Measurements from ENCODE around the gene TMSB4X. TPM values are rescaled to one million over a fixed set of nuclear protein-coding genes. Genes with fewer than 3 reads are reported as not detected.

Gene TMSB4X
- polyA plus RNA-seq (2013, experiment 1 of 2): 3,189 TPM
- 3,111 TPM for polyA plus RNA-seq (2013, experiment 2 of 2)

GRCh38 chrX:12974796-12975669 is at the start of gene TMSB4X:
Gene TMSB4X, plus strand, starts transcription at chrX:12975110.
- H4K91ac ChIP-seq (ENCODE audit: low read depth, low read length, poor library complexity): no peak within 1 kb of the TSS
- no peak within 1 kb of the TSS for H2AK5ac ChIP-seq (ENCODE audit: low read depth, low read length)
- no peaks in the 10 kb centered on the region for H3K27me3 ChIP-seq (ENCODE audit: control insufficient read depth in 3 of 3, insufficient read depth in 3 of 3, low read depth in 1 of 3, low read length in 3 of 3)
- H3K18ac ChIP-seq (ENCODE audit: low read length): peak within 1 kb of the TSS; percentile 94
- peaks cover 0 to 26% of the 10 kb centered on the region in 2 donors for H3K36me3 ChIP-seq (replicated peaks in 1 of 2; ENCODE audit: control insufficient read depth in 2 of 2, insufficient read depth in 2 of 2, low read length in 2 of 2)
- H2BK5ac ChIP-seq (ENCODE audit: low read length): peak within 1 kb of the TSS; percentile 75
- H2AFZ ChIP-seq (ENCODE audit: low read length): peak within 1 kb of the TSS; percentile 59
- no peak within 1 kb of the TSS for H4K8ac ChIP-seq (ENCODE audit: low read depth, low read length)
- H2BK12ac ChIP-seq (ENCODE audit: low read length): no peak within 1 kb of the TSS
- no peak within 1 kb of the TSS for H3K4ac ChIP-seq (ENCODE audit: low read length)
- peak; percentile 52 for DNase-seq (ENCODE audit: low spot score)
- peak within 1 kb of the TSS; percentile 87 for H3K27ac ChIP-seq (replicated peaks; ENCODE audit: low read length)
- no peak within 1 kb of the TSS for H3K14ac ChIP-seq (ENCODE audit: low read length)
- H3K23ac ChIP-seq (ENCODE audit: low read depth, low read length, poor library complexity): peak within 1 kb of the TSS; percentile 100
- WGBS, 2 donors (ENCODE audit: extremely low coverage in 2 of 2, insufficient read length in 2 of 2, insufficient replicate concordance in 1 of 2): no CpG with 5 or more reads among the region's 60 CpGs
- peak within 1 kb of the TSS; percentile 45 for H3K4me2 ChIP-seq (ENCODE audit: insufficient read depth, low read length, poor library complexity, severe bottlenecking)
- peaks cover 10 to 13% of the 10 kb centered on the region in 2 donors for H3K4me1 ChIP-seq (ENCODE audit: control insufficient read depth in 2 of 2, insufficient read depth in 1 of 2, low read depth in 1 of 2, low read length in 2 of 2)
- H3K9ac ChIP-seq (ENCODE audit: low read depth, low read length, poor library complexity): peak within 1 kb of the TSS; percentile 95
- no peaks in the 10 kb centered on the region for H3K79me1 ChIP-seq (ENCODE audit: low read depth, low read length)
- H2BK120ac ChIP-seq (ENCODE audit: low read depth, low read length): no peak within 1 kb of the TSS
- H3K9me3 ChIP-seq (replicated peaks in 1 of 2; ENCODE audit: control insufficient read depth in 2 of 2, insufficient read depth in 1 of 2, low read depth in 1 of 2, low read length in 2 of 2): no peaks in the 10 kb centered on the region
- no peak within 1 kb of the TSS for H2BK15ac ChIP-seq (ENCODE audit: low read length)
- H3K4me3 ChIP-seq (ENCODE audit: low read length in 2 of 2): peak within 1 kb of the TSS; percentile 83 to 100

- no peak overlapping the region for H3K9ac ChIP-seq (ENCODE audit: low read depth, low read length, poor library complexity)
- no peak overlapping the region for H2BK5ac ChIP-seq (ENCODE audit: low read length)
- WGBS, 2 donors (ENCODE audit: extremely low coverage in 2 of 2, insufficient read length in 2 of 2, insufficient replicate concordance in 1 of 2): no CpG with 5 or more reads among the region's 4 CpGs
- H4K91ac ChIP-seq (ENCODE audit: low read depth, low read length, poor library complexity): no peak overlapping the region
- no peaks in the 10 kb centered on the region for H3K9me3 ChIP-seq (replicated peaks in 1 of 2; ENCODE audit: control insufficient read depth in 2 of 2, insufficient read depth in 1 of 2, low read depth in 1 of 2, low read length in 2 of 2)
- H2AK5ac ChIP-seq (ENCODE audit: low read depth, low read length): no peak overlapping the region
- no peaks in the 10 kb centered on the region for H3K27me3 ChIP-seq (ENCODE audit: control insufficient read depth in 3 of 3, insufficient read depth in 3 of 3, low read depth in 1 of 3, low read length in 3 of 3)
- H3K79me1 ChIP-seq (ENCODE audit: low read depth, low read length): no peaks in the 10 kb centered on the region
- H4K8ac ChIP-seq (ENCODE audit: low read depth, low read length): no peak overlapping the region
- no peak overlapping the region for H2BK12ac ChIP-seq (ENCODE audit: low read length)
- H3K23ac ChIP-seq (ENCODE audit: low read depth, low read length, poor library complexity): no peak overlapping the region
- no peak overlapping the region for H3K18ac ChIP-seq (ENCODE audit: low read length)
- no peak overlapping the region for H3K4me3 ChIP-seq (ENCODE audit: low read length in 2 of 2)
- H2BK15ac ChIP-seq (ENCODE audit: low read length): no peak overlapping the region
- H3K4me1 ChIP-seq (ENCODE audit: control insufficient read depth in 2 of 2, insufficient read depth in 1 of 2, low read depth in 1 of 2, low read length in 2 of 2): no peaks in the 10 kb centered on the region
- H2AFZ ChIP-seq (ENCODE audit: low read length): no peak overlapping the region
- no peak overlapping the region for H3K4ac ChIP-seq (ENCODE audit: low read length)
- H3K36me3 ChIP-seq (replicated peaks in 1 of 2; ENCODE audit: control insufficient read depth in 2 of 2, insufficient read depth in 2 of 2, low read length in 2 of 2): no peaks in the 10 kb centered on the region
- H2BK120ac ChIP-seq (ENCODE audit: low read depth, low read length): no peak overlapping the region
- no peak overlapping the region for H3K14ac ChIP-seq (ENCODE audit: low read length)
- DNase-seq (ENCODE audit: low spot score): no peak
- H3K4me2 ChIP-seq (ENCODE audit: insufficient read depth, low read length, poor library complexity, severe bottlenecking): no peak overlapping the region
- H3K27ac ChIP-seq (replicated peaks; ENCODE audit: low read length): no peak overlapping the region
These were observed 45.2 kb upstream of the TMSB4X start for GRCh38 chrX:12929701-12930100.

- H3K14ac ChIP-seq (ENCODE audit: low read length): no peak overlapping the region
- H3K36me3 ChIP-seq (replicated peaks in 1 of 2; ENCODE audit: control insufficient read depth in 2 of 2, insufficient read depth in 2 of 2, low read length in 2 of 2): no peaks in the 10 kb centered on the region
- H2BK5ac ChIP-seq (ENCODE audit: low read length): no peak overlapping the region
- no peak overlapping the region for H3K9ac ChIP-seq (ENCODE audit: low read depth, low read length, poor library complexity)
- no peaks in the 10 kb centered on the region for H3K4me1 ChIP-seq (ENCODE audit: control insufficient read depth in 2 of 2, insufficient read depth in 1 of 2, low read depth in 1 of 2, low read length in 2 of 2)
- H2AK5ac ChIP-seq (ENCODE audit: low read depth, low read length): no peak overlapping the region
- no peak overlapping the region for H2BK15ac ChIP-seq (ENCODE audit: low read length)
- H2BK120ac ChIP-seq (ENCODE audit: low read depth, low read length): no peak overlapping the region
- no peaks in the 10 kb centered on the region for H3K27me3 ChIP-seq (ENCODE audit: control insufficient read depth in 3 of 3, insufficient read depth in 3 of 3, low read depth in 1 of 3, low read length in 3 of 3)
- H2BK12ac ChIP-seq (ENCODE audit: low read length): no peak overlapping the region
- H3K9me3 ChIP-seq (replicated peaks in 1 of 2; ENCODE audit: control insufficient read depth in 2 of 2, insufficient read depth in 1 of 2, low read depth in 1 of 2, low read length in 2 of 2): no peaks in the 10 kb centered on the region
- no CpG with 5 or more reads among the region's 2 CpGs for WGBS, 2 donors (ENCODE audit: extremely low coverage in 2 of 2, insufficient read length in 2 of 2, insufficient replicate concordance in 1 of 2)
- H2AFZ ChIP-seq (ENCODE audit: low read length): no peak overlapping the region
- no peak overlapping the region for H3K4ac ChIP-seq (ENCODE audit: low read length)
- H3K18ac ChIP-seq (ENCODE audit: low read length): no peak overlapping the region
- H3K79me1 ChIP-seq (ENCODE audit: low read depth, low read length): no peaks in the 10 kb centered on the region
- H3K27ac ChIP-seq (replicated peaks; ENCODE audit: low read length): no peak overlapping the region
- no peak overlapping the region for H3K23ac ChIP-seq (ENCODE audit: low read depth, low read length, poor library complexity)
- H4K91ac ChIP-seq (ENCODE audit: low read depth, low read length, poor library complexity): no peak overlapping the region
- no peak overlapping the region for H4K8ac ChIP-seq (ENCODE audit: low read depth, low read length)
- H3K4me2 ChIP-seq (ENCODE audit: insufficient read depth, low read length, poor library complexity, severe bottlenecking): no peak overlapping the region
- no peak overlapping the region for H3K4me3 ChIP-seq (ENCODE audit: low read length in 2 of 2)
- no peak for DNase-seq (ENCODE audit: low spot score)
These were observed 44.8 kb upstream of the TMSB4X start for GRCh38 chrX:12930150-12930549.

GRCh38 chrX:12932244-12932643 is 42.7 kb upstream of the TMSB4X start:
- H2BK12ac ChIP-seq (ENCODE audit: low read length): no peak overlapping the region
- H2BK15ac ChIP-seq (ENCODE audit: low read length): no peak overlapping the region
- no peak overlapping the region for H3K4ac ChIP-seq (ENCODE audit: low read length)
- no peak overlapping the region for H2BK5ac ChIP-seq (ENCODE audit: low read length)
- H3K36me3 ChIP-seq (replicated peaks in 1 of 2; ENCODE audit: control insufficient read depth in 2 of 2, insufficient read depth in 2 of 2, low read length in 2 of 2): no peaks in the 10 kb centered on the region
- H2AK5ac ChIP-seq (ENCODE audit: low read depth, low read length): no peak overlapping the region
- no peaks in the 10 kb centered on the region for H3K4me1 ChIP-seq (ENCODE audit: control insufficient read depth in 2 of 2, insufficient read depth in 1 of 2, low read depth in 1 of 2, low read length in 2 of 2)
- no peaks in the 10 kb centered on the region for H3K27me3 ChIP-seq (ENCODE audit: control insufficient read depth in 3 of 3, insufficient read depth in 3 of 3, low read depth in 1 of 3, low read length in 3 of 3)
- no peak overlapping the region for H3K23ac ChIP-seq (ENCODE audit: low read depth, low read length, poor library complexity)
- no peak overlapping the region for H3K4me2 ChIP-seq (ENCODE audit: insufficient read depth, low read length, poor library complexity, severe bottlenecking)
- no peak overlapping the region for H2AFZ ChIP-seq (ENCODE audit: low read length)
- no peak overlapping the region for H4K91ac ChIP-seq (ENCODE audit: low read depth, low read length, poor library complexity)
- H2BK120ac ChIP-seq (ENCODE audit: low read depth, low read length): no peak overlapping the region
- no peak overlapping the region for H3K27ac ChIP-seq (replicated peaks; ENCODE audit: low read length)
- H3K18ac ChIP-seq (ENCODE audit: low read length): no peak overlapping the region
- no peak overlapping the region for H4K8ac ChIP-seq (ENCODE audit: low read depth, low read length)
- H3K9ac ChIP-seq (ENCODE audit: low read depth, low read length, poor library complexity): no peak overlapping the region
- DNase-seq (ENCODE audit: low spot score): no peak
- no peak overlapping the region for H3K4me3 ChIP-seq (ENCODE audit: low read length in 2 of 2)
- H3K79me1 ChIP-seq (ENCODE audit: low read depth, low read length): no peaks in the 10 kb centered on the region
- no peak overlapping the region for H3K14ac ChIP-seq (ENCODE audit: low read length)
- no CpG with 5 or more reads among the region's 1 CpG for WGBS, 2 donors (ENCODE audit: extremely low coverage in 2 of 2, insufficient read length in 2 of 2, insufficient replicate concordance in 1 of 2)
- H3K9me3 ChIP-seq (replicated peaks in 1 of 2; ENCODE audit: control insufficient read depth in 2 of 2, insufficient read depth in 1 of 2, low read depth in 1 of 2, low read length in 2 of 2): no peaks in the 10 kb centered on the region

Measured in neuronal stem cell (in vitro differentiated cells).